CD14-positive monocyte (primary cell): Measurements from ENCODE around the gene CNN3. TPM values are rescaled to one million over a fixed set of nuclear protein-coding genes. Genes with fewer than 3 reads are reported as not detected.

ENCODE experiments used
- DNase-seq, 3 donors: peaks; one replicate each; pipeline ENCODE4 v3.0.0-alpha.2; 2011 to 2022
- H2AFZ ChIP-seq: 2 replicates; pipeline ENCODE4 v1.6.0; 2012; ENCODE audit warnings: mild to moderate bottlenecking, low read depth, low read length, inconsistent platforms; ENCODE audit not compliant: insufficient read depth, poor library complexity, severe bottlenecking
- H3K27ac ChIP-seq, 2 donors: 1 replicate in 1 of 2; 2 replicates in 1 of 2; pipeline ENCODE4 v1.5.1; 2012 to 2013; ENCODE audit warnings: low read length in 2 of 2, control low read depth in 1 of 2, inconsistent platforms in 1 of 2, low read depth in 1 of 2, mild to moderate bottlenecking in 1 of 2
- H3K27me3 ChIP-seq, 2 donors: one replicate each; pipeline versions ENCODE4 v1.6.0 to v1.6.1; 2011 to 2013; ENCODE audit warnings: low read length in 2 of 2; ENCODE audit not compliant: control insufficient read depth in 2 of 2, insufficient read depth in 2 of 2
- H3K36me3 ChIP-seq, 2 donors: replicated peaks in 1 of 2; 1 replicate in 1 of 2; 2 replicates in 1 of 2; pipeline versions ENCODE4 v1.5.1 to v1.6.1; 2012 to 2013; ENCODE audit warnings: low read length in 2 of 2, control low read depth in 1 of 2, inconsistent platforms in 1 of 2, mild to moderate bottlenecking in 1 of 2; ENCODE audit not compliant: insufficient read depth in 2 of 2, control insufficient read depth in 1 of 2
- H3K4me1 ChIP-seq, 2 donors: 1 replicate in 1 of 2; 2 replicates in 1 of 2; pipeline versions ENCODE4 v1.5.1 to v1.6.1; 2012 to 2013; ENCODE audit warnings: low read length in 2 of 2, control low read depth in 1 of 2, inconsistent platforms in 1 of 2, mild to moderate bottlenecking in 1 of 2, moderate library complexity in 1 of 2; ENCODE audit not compliant: insufficient read depth in 2 of 2, control insufficient read depth in 1 of 2
- H3K4me2 ChIP-seq: replicated peaks from 2 replicates; pipeline ENCODE3; 2012; ENCODE audit warnings: low read length, moderate library complexity, mild to moderate bottlenecking; ENCODE audit not compliant: poor library complexity, severe bottlenecking; ENCODE audit errors: extremely low read depth
- H3K4me3 ChIP-seq, 3 experiments: fragments of 200-600 bp in 1 of 3; sonication (generic) in 1 of 3; replicated peaks in 1 of 3; 1 replicate in 2 of 3; 2 replicates in 1 of 3; pipeline ENCODE4 v1.5.1; 2011 to 2013; ENCODE audit warnings: low read length in 3 of 3, mild to moderate bottlenecking in 3 of 3, control low read depth in 2 of 3, low read depth in 2 of 3, inconsistent platforms in 1 of 3, moderate library complexity in 1 of 3
- H3K79me2 ChIP-seq: 2 replicates; pipeline ENCODE4 v1.6.0; 2012; ENCODE audit warnings: mild to moderate bottlenecking, control low read depth, inconsistent platforms, low read length, moderate library complexity; ENCODE audit not compliant: insufficient read depth
- H3K9ac ChIP-seq: 2 replicates; pipeline ENCODE4 v1.6.0; 2017; ENCODE audit warnings: low read length, mild to moderate bottlenecking; ENCODE audit not compliant: insufficient read depth, poor library complexity, severe bottlenecking
- H3K9me3 ChIP-seq, 2 donors: replicated peaks in 1 of 2; 1 replicate in 1 of 2; 2 replicates in 1 of 2; pipeline versions ENCODE4 v1.5.1 to v1.6.1; 2012 to 2013; ENCODE audit warnings: low read length in 2 of 2, control low read depth in 1 of 2; ENCODE audit not compliant: control insufficient read depth in 1 of 2, insufficient read depth in 1 of 2
- H4K20me1 ChIP-seq: 2 replicates; pipeline ENCODE4 v1.6.0; 2012; ENCODE audit warnings: mild to moderate bottlenecking, low read length, control low read depth, moderate library complexity; ENCODE audit not compliant: insufficient read depth
- H3K27ac Mint-ChIP-seq, 7 donors: one replicate each; pipeline ENCODE4 v1.8.0; 2020; ENCODE audit warnings: mild to moderate bottlenecking in 7 of 7, mixed read lengths in 7 of 7, moderate library complexity in 6 of 7, inconsistent platforms in 2 of 7
- H3K27me3 Mint-ChIP-seq, 3 donors: one replicate each; pipeline ENCODE4 v1.8.0; 2021 to 2022; ENCODE audit warnings: low read depth in 3 of 3, mild to moderate bottlenecking in 3 of 3, mixed read lengths in 3 of 3, moderate library complexity in 3 of 3, inconsistent platforms in 1 of 3
- H3K36me3 Mint-ChIP-seq, 2 donors: one replicate each; pipeline ENCODE4 v1.8.0; 2020; ENCODE audit warnings: mixed read lengths in 2 of 2, inconsistent platforms in 1 of 2, mild to moderate bottlenecking in 1 of 2
- H3K4me1 Mint-ChIP-seq: one replicate; pipeline ENCODE4 v1.8.0; 2020; ENCODE audit warnings: mild to moderate bottlenecking, mixed read lengths
- H3K4me3 Mint-ChIP-seq, 2 donors: one replicate each; pipeline ENCODE4 v1.8.0; 2020; ENCODE audit warnings: mild to moderate bottlenecking in 2 of 2, mixed read lengths in 2 of 2, moderate library complexity in 1 of 2
- H3K9me3 Mint-ChIP-seq, 7 donors: one replicate each; pipeline ENCODE4 v1.8.0; 2020 to 2022; ENCODE audit warnings: mixed read lengths in 7 of 7, mild to moderate bottlenecking in 6 of 7, moderate library complexity in 6 of 7, inconsistent platforms in 2 of 7
- CTCF ChIP-seq: fragments of 200-600 bp; IDR thresholded peaks from one replicate; pipeline ENCODE4 v1.8.0; 2022; ENCODE audit warnings: antibody characterized with exemption, mild to moderate bottlenecking
- WGBS: methylation state at CpG from one replicate; pipeline ENCODE4 v1.1.5; 2013; ENCODE audit warnings: missing lambda C conversion rate; ENCODE audit not compliant: insufficient coverage; 5-methylcytosine and 5-hydroxymethylcytosine counted together
- intact Hi-C, 2 donors: fragments of 100-400 bp; cut with micrococcal nuclease; formaldehyde crosslinking; loops; one replicate each; pipeline versions ENCODE4 v1.15.0 to v1.15.1; 2023
- polyA plus RNA-seq, 3 donors: library from polyadenylated mRNA; depleted of rRNA in 1 of 3; unstranded in 2 of 3; stranded (reverse) in 1 of 3; fragments of 300-500 nt in 2 of 3; fragments of >200 nt in 1 of 3; fragmentation: Illumina TruSeq in 2 of 3; gene quantifications; 1 replicate in 2 of 3; 2 replicates in 1 of 3; pipeline ENCODE4 v1.2.3, GENCODE V29; 2012 to 2021

Gene CNN3
- polyA plus RNA-seq, 3 donors: 0.08 to 0.09 (median 0.08) TPM

DNA sequence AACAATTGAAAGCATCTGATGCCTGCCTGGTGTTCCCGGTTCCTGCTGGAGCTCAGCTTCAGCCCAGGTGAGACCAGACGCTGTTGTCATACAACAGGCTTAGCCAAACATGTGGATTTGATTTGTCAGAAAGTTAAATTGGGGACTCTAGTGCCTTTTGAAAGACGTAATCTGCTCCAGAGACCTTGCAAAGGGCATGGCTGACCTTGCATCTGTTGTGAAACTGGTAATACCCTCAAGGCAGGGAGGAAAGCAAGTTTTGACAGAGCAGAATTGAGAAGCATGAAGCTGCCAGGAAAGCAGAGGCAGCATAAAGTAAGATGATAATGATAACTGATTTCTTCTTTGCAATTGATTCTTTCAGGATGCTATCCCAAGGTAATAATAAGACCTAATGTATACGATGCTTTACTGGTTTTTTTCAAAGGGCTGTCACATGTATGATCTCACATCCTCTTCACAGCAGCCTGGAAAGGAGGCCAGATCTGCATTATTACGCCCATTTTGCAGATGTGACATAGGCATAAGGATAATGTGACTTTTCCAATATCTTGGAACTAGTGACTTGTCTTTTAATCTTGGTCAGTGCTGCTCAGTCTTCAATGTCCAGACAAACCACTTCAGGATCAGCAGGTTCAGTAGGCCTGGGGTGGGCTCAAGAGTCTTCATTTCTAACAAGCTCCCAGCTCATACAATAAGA is 24.7 kb upstream of the CNN3 start:
- Histone ChIP-seq H3K79me2 (no peaks in the 10 kb centered on the region), H3K27me3 (no peaks in the 10 kb centered on the region), H4K20me1 (no peaks in the 10 kb centered on the region), H3K9me3 (no peaks in the 10 kb centered on the region), H2AFZ (no peak overlapping the region), H3K4me1 (no peaks in the 10 kb centered on the region), H3K9ac (no peak overlapping the region), H3K4me3 (no peak overlapping the region), H3K36me3 (no peaks in the 10 kb centered on the region), H3K27ac (no peak overlapping the region), H3K4me2 (no peak overlapping the region)
- 95% methylated on average over 3 of the region's 5 CpGs for WGBS
- peaks cover 0 to 2% (median 0%) of the 10 kb centered on the region in 3 donors for H3K27me3 Mint-ChIP-seq
- no peaks in the 10 kb centered on the region for H3K4me1 Mint-ChIP-seq
- no peak for DNase-seq
- no peaks in the 10 kb centered on the region for H3K36me3 Mint-ChIP-seq
- no peak overlapping the region for H3K4me3 Mint-ChIP-seq
- intact Hi-C loops: no loop called here
- no peak overlapping the region for H3K27ac Mint-ChIP-seq
- no peak for TF ChIP-seq CTCF
- peaks cover 0 to 3% (median 0%) of the 10 kb centered on the region in 7 donors for H3K9me3 Mint-ChIP-seq

GRCh38 chr1:94951046-94951445 is 24.1 kb upstream of the CNN3 start:
- Mint-ChIP-seq H3K4me1 (no peaks in the 10 kb centered on the region), H3K9me3 (peaks cover 0 to 3% (median 0%) of the 10 kb centered on the region in 7 donors), H3K4me3 (no peak overlapping the region), H3K27me3 (peaks cover 0 to 2% (median 1%) of the 10 kb centered on the region in 3 donors), H3K27ac (no peak overlapping the region), H3K36me3 (no peaks in the 10 kb centered on the region)
- intact Hi-C loops: no loop called here
- Histone ChIP-seq H3K4me1 (no peaks in the 10 kb centered on the region), H3K36me3 (no peaks in the 10 kb centered on the region), H3K27ac (no peak overlapping the region), H2AFZ (no peak overlapping the region), H3K79me2 (no peaks in the 10 kb centered on the region), H4K20me1 (no peaks in the 10 kb centered on the region), H3K9ac (no peak overlapping the region), H3K9me3 (no peaks in the 10 kb centered on the region), H3K4me3 (no peak overlapping the region), H3K27me3 (no peaks in the 10 kb centered on the region), H3K4me2 (no peak overlapping the region)
- WGBS: 88% methylated on average over 1 of the region's 2 CpGs
- DNase-seq: no peak
- TF ChIP-seq CTCF: no peak
